ENCODE results near the gene GALNT13. TPM values are rescaled to one million over a fixed set of nuclear protein-coding genes. Genes with fewer than 3 reads are reported as not detected.

Gene GALNT13
- total RNA-seq, 2 donors from 2014 or later: 6.0 to 9.8 TPM

DNA sequence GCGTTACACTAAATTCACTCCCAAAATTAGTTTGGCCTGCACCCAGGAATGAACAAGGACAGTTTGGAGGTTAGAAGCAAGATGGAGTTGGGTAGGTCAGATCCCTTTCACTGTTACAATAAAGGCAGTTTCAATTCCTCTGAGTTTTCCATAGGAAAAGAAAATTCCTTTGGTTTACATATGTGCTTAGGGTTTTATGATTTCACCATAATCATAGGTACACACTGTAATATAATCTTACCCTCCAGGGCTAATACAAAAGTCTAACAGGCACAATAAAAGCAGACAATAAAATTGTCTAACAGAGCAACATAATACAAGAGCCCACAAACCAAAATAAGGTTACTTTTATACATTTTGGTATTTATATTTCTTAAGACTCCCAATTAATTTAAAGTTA lies 435.3 kb downstream of the GALNT13 start:
- Histone ChIP-seq H3K27me3 (ENCODE audit: control insufficient read depth, insufficient read depth, low read length, poor library complexity, severe bottlenecking) (no peaks in the 10 kb centered on the region), H3K27ac (ENCODE audit: low read depth, low read length) (no peak overlapping the region), H3K9me3 (ENCODE audit: control insufficient read depth, low read length) (no peaks in the 10 kb centered on the region), H3K4me3 (ENCODE audit: low read length) (no peak overlapping the region), H3K4me1 (ENCODE audit: control insufficient read depth, insufficient read depth, low read length) (no peaks in the 10 kb centered on the region), H3K36me3 (ENCODE audit: control insufficient read depth, insufficient read depth, low read length) (no peaks in the 10 kb centered on the region), H3K9ac (ENCODE audit: extremely low read depth, low read length, poor library complexity, severe bottlenecking) (no peak overlapping the region)
- Mint-ChIP-seq H3K9me3 (no peaks in the 10 kb centered on the region), H3K4me1 (peaks cover 8% of the 10 kb centered on the region), H3K27ac (no peak overlapping the region), H3K27me3 (ENCODE audit: insufficient read depth) (no peaks in the 10 kb centered on the region), H3K4me3 (no peak overlapping the region), H3K36me3 (ENCODE audit: low read depth) (no peaks in the 10 kb centered on the region)
- no CpG with 5 or more reads among the region's 1 CpG for WGBS, 2 experiments (ENCODE audit: insufficient coverage in 1 of 2, insufficient read length in 1 of 2)
- no peak for DNase-seq
- no peak for TF ChIP-seq CTCF (conservative IDR thresholded peaks at IDR 0.05)

DNA sequence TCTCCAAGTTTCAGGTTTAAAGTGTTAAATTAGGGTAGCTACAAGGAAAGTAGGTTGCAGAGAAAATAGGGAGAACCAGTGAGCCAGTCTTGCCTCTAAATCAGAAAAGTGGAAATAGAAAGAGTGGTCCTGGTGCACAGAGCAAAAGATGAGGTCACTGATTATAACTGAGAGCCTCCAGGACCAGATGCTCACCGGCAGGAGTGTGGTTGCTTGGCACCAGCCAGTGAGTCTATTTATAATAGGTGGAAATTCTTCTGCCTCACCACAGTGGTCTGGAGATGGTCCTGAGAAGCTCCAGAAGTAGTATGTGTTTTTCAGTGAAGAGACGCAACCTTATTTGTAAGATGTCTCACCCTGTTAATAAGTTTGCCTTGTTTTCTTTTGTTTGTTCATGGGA lies 452.9 kb downstream of the GALNT13 start:
- Histone ChIP-seq H3K36me3 (ENCODE audit: control insufficient read depth, insufficient read depth, low read length) (no peaks in the 10 kb centered on the region), H3K4me1 (ENCODE audit: control insufficient read depth, insufficient read depth, low read length) (no peaks in the 10 kb centered on the region), H3K27ac (ENCODE audit: low read depth, low read length) (no peak overlapping the region), H3K9ac (ENCODE audit: extremely low read depth, low read length, poor library complexity, severe bottlenecking) (no peak overlapping the region), H3K27me3 (ENCODE audit: control insufficient read depth, insufficient read depth, low read length, poor library complexity, severe bottlenecking) (no peaks in the 10 kb centered on the region), H3K9me3 (ENCODE audit: control insufficient read depth, low read length) (no peaks in the 10 kb centered on the region), H3K4me3 (ENCODE audit: low read length) (no peak overlapping the region)
- Mint-ChIP-seq H3K9me3 (no peaks in the 10 kb centered on the region), H3K4me1 (no peaks in the 10 kb centered on the region), H3K4me3 (no peak overlapping the region), H3K27me3 (ENCODE audit: insufficient read depth) (no peaks in the 10 kb centered on the region), H3K27ac (no peak overlapping the region), H3K36me3 (ENCODE audit: low read depth) (no peaks in the 10 kb centered on the region)
- no peak for DNase-seq
- 83 to 86% methylated on average over 1 to 2 of the region's 2 CpGs for WGBS, 2 experiments (ENCODE audit: insufficient coverage in 1 of 2, insufficient read length in 1 of 2)
- TF ChIP-seq CTCF (conservative IDR thresholded peaks at IDR 0.05): no peak

DNA sequence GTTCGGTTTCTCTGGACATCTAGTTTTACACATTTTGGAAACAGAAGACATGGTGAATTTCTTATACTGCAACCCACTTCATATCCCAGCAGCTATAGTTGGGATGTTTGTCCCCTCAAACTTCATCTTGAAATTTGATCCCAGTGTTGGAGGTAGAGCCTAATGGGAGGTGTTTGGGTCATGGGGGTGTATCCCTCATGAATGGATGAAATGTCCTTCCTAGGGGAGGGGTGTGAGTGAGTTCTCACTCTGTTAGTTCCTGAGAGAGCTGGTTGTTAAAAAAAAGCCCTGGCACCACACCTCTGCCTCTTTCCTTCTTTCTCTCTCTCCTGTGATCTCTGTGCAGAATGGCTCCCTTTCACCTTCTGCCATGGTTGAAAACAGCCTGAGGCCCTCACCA lies 457.8 kb downstream of the GALNT13 start:
- no peak for DNase-seq
- H3K9me3 ChIP-seq (ENCODE audit: control insufficient read depth, low read length): no peaks in the 10 kb centered on the region
- H3K27ac Mint-ChIP-seq: no peak overlapping the region
- H3K27me3 ChIP-seq (ENCODE audit: control insufficient read depth, insufficient read depth, low read length, poor library complexity, severe bottlenecking): no peaks in the 10 kb centered on the region
- no peaks in the 10 kb centered on the region for H3K4me1 ChIP-seq (ENCODE audit: control insufficient read depth, insufficient read depth, low read length)
- H3K36me3 Mint-ChIP-seq (ENCODE audit: low read depth): no peaks in the 10 kb centered on the region
- no peaks in the 10 kb centered on the region for H3K4me1 Mint-ChIP-seq
- no peak for TF ChIP-seq CTCF (conservative IDR thresholded peaks at IDR 0.05)
- H3K27ac ChIP-seq (ENCODE audit: low read depth, low read length): no peak overlapping the region
- H3K36me3 ChIP-seq (ENCODE audit: control insufficient read depth, insufficient read depth, low read length): no peaks in the 10 kb centered on the region
- H3K9me3 Mint-ChIP-seq: no peaks in the 10 kb centered on the region
- H3K9ac ChIP-seq (ENCODE audit: extremely low read depth, low read length, poor library complexity, severe bottlenecking): no peak overlapping the region
- no peaks in the 10 kb centered on the region for H3K27me3 Mint-ChIP-seq (ENCODE audit: insufficient read depth)
- H3K4me3 Mint-ChIP-seq: no peak overlapping the region
- WGBS, 2 experiments (ENCODE audit: insufficient coverage in 1 of 2, insufficient read length in 1 of 2): 100% methylated on average over 1 of the region's 1 CpG
- no peak overlapping the region for H3K4me3 ChIP-seq (ENCODE audit: low read length)
